ENCODE measurements around the gene MISP.

MISP gene

GRCh38 chr19:798415-799075 lies 47.6 kb downstream of the MISP start:
- DNase-seq, result no peak

DNA sequence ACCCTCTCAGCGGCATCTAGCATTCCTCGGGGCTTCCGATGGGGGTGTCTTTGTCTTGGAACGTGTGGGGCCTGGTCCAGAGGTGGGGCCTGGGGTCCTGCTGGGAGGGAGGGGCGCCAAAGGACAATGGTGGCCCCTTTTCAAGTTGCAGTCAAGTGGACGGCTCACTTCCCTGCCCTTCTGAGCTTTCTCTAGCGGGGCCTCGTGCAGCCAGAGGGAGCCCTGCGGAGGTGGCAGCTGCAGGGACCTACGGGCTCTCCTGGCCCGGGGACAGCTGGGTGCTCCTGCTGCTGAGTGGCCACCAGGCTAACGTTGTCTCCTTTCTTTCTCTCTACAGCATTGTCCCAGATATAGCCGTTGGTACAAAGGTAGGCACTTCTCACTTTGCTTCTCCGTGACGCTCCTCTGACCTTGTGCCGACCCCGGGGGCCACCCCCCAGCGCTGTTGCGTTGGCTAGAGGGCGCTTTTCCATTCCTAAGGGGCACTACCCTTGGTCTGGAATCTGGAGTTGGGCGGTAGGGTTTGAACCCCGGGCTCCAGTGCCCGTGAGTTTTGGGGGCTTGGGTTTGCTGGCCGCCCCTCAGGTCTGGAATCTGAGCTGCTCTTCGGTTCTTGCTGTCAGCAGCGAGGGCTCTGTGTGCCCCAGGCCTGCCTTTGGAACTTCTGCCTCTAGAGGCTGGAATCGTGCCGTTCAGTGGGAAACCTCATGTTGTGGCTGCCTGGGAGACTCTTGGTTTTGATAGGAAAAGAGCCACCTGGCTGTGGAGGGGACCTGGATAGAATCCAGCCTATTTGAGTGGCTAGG lies 48.4 kb downstream of the MISP start:
- peak; percentile 61 for DNase-seq

- DNase-seq, result no peak
These were observed 49.6 kb downstream of the MISP start for GRCh38 chr19:800360-801029.

DNA sequence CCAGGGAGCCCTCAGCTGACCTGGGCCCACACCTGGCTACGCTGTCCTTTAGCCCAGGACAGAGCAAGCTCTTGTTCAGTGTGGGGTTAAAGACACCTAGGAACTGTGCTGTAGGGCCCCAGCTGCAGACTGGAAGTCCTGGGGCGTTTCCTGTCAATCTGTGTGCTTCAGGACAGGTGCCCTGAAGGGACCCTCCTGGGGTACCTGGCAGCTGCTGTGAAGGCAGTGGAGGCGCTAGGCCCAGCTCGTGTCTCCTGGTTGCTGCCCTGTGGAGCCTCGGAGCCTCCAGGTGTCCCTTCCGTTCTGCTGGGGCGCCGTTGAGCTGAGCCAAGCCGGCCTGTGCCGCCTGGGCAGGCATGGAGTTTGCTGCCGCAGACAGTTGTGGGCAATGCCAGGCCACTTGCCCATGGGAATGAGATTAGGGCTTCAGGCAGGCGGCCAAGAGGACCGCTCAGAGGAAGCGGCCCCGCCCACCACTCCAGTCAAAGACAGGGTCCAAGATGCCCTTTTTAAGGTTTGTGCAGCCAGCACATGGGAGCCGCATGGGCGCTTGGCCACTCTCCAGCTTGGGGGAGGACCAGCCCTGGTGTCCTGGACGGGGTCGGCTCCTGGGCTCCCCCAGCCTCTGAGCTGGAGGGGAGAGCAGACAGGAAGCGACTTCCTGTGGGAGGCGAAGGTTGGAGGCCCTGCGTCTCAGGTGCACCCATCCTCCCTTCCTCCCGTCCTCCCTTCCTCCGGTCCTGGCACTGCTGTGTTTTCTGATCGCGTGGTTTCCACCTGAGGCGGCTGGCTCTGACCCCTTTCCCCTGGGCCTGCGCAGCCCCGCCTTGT lies 50.3 kb downstream of the MISP start:
- peak; percentile 45 for DNase-seq

- DNase-seq, result no peak
These were observed 51.1 kb downstream of the MISP start for GRCh38 chr19:801861-802497.

DNA sequence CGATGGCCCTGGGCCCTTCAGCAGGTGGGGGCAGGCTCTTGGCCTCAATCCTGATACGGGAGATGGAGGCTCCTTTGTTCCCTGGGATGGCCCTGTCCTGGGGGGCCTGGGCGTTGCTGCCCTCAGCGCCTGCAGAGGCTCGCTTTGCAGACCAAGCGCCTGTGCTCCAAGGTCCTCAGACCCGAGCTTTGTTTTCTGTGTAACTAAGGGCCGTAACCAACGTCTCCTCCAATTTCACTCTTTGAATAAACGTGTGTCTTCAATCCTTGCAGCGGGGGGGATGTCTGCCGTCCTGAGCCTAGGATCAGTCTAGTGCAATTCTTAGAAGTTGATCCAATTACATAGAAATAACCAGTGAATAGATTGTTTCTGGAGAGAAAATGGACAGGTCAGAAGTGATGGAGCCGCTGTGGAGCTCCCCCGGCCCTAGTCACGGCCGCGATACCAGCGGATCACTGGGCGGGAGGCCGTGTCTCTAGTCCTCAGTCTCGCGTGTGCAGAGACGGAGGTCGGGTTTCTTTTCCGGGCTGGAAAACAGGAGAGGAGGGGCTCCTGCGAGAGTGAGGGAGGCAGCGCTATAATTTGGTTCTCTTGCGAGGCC lies 51.7 kb downstream of the MISP start:
- no peak for DNase-seq

DNA sequence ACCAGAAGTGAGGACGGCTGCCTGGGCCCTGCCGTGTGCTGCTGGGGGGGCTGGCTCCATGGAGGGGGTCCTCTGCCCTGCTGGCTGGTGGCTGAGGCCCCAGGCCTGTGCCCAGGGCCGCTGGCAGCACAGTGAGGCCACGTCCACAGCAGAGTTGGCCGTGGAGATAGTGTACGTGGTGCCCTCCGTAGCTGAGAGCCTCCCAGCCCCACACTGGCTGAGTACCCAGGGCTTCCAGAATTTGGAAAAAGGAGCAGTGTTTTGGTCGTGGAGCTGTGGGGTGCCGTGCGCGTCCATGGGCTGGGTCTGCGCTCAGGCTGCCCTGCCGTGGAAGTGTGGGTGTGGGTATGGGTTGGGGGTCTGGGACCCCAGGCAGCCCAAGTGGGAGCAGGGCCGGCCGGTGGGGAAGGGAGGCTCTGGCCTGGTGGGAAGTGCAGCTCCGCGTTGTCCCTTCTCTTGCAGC lies 52.2 kb downstream of the MISP start:
- DNase-seq, result no peak

GRCh38 chr19:803686-804418 lies 52.9 kb downstream of the MISP start:
- DNase-seq, result no peak

DNA sequence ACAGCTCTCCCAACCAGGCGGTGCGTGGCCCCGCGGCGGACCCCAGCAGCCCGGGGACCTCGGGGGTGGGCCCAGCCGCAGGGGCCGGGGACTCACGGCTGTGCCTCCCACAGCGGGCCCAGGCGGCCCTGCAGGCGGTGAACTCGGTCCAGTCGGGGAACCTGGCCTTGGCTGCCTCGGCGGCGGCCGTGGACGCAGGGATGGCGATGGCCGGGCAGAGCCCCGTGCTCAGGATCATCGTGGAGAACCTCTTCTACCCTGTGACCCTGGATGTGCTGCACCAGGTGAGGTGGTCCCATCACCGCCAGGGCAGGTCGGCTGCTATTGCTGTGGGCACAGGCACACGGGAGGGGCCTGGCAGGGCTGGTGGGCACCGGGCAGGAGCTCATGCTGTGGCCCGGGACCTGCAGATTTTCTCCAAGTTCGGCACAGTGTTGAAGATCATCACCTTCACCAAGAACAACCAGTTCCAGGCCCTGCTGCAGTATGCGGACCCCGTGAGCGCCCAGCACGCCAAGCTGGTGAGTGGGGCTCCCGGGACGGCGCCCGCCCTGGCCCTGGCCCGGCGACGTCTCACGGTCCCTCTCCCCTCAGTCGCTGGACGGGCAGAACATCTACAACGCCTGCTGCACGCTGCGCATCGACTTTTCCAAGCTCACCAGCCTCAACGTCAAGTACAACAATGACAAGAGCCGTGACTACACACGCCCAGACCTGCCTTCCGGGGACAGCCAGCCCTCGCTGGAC lies 53.7 kb downstream of the MISP start:
- DNase-seq, result no peak

DNA sequence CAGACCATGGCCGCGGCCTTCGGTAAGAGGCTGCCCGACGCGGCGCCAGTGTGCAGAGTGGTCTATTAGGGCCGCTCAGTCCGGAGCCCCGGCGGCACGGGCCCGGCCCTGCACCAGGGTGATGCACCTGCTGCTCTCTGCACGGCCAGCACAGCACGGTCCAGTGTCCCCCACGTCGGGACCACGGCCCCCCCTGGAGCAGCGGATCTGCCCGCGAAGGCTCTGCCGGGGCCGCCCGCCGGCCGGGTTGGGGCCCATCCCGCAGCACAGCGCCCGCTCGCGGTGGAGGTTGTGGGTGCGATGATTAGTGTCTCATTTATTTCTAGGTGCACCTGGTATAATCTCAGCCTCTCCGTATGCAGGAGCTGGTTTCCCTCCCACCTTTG lies 54.2 kb downstream of the MISP start:
- DNase-seq, result no peak

DNA sequence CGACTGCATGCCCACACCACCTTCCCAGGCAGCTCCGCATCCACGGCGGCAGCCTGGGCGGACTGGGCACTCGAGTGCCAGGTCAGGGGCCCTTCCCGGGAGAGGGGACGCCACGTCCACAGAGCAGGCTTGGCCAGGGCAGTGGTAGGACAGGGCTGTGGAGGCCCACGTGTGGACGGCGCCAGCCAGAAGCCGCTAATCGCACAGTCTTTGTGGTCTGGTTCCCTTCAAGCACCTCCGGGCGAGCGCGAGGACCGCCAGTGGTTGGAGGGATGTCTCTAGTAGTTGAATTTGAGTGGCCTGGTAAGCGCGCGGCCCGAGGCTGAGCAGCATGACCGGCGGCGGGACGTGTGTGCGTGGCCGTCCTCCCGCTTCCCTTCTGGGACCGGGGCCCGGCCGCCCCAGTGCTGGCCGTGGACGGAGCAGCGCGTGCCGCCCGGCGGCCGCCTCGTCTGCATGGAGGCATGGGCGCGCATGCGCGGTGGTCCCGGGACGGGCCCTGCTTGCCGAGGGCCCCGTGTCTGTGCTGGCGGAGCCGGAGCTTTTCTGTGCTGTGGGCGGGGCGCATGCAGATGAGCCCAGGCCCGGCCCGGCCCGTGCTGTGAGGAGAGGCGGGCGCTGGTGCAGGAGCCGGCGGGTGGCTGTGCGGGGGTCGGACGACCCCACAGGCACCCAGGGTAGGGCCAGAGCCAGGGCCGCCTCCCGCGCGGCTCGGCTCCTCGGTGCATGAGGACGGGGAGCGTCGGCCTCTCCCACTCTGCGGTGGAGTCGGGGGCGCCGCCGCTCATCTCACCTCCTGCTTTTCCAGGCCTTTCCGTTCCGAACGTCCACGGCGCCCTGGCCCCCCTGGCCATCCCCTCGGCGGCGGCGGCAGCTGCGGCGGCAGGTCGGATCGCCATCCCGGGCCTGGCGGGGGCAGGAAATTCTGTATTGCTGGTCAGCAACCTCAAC lies 55.0 kb downstream of the MISP start:
- DNase-seq, result no peak

GRCh38 chr19:806815-807421 lies 56.0 kb downstream of the MISP start:
- DNase-seq, result no peak

- no peak for DNase-seq
These were observed 56.9 kb downstream of the MISP start for GRCh38 chr19:807627-808422.

DNA sequence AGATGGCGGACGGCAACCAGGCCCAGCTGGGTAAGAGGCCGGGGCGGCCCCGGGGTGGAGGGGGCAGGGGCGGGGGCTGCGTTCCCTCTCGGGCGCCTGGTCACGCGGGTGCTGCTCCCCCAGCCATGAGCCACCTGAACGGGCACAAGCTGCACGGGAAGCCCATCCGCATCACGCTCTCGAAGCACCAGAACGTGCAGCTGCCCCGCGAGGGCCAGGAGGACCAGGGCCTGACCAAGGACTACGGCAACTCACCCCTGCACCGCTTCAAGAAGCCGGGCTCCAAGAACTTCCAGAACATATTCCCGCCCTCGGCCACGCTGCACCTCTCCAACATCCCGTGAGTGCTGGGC lies 57.5 kb downstream of the MISP start:
- DNase-seq, result no peak

DNA sequence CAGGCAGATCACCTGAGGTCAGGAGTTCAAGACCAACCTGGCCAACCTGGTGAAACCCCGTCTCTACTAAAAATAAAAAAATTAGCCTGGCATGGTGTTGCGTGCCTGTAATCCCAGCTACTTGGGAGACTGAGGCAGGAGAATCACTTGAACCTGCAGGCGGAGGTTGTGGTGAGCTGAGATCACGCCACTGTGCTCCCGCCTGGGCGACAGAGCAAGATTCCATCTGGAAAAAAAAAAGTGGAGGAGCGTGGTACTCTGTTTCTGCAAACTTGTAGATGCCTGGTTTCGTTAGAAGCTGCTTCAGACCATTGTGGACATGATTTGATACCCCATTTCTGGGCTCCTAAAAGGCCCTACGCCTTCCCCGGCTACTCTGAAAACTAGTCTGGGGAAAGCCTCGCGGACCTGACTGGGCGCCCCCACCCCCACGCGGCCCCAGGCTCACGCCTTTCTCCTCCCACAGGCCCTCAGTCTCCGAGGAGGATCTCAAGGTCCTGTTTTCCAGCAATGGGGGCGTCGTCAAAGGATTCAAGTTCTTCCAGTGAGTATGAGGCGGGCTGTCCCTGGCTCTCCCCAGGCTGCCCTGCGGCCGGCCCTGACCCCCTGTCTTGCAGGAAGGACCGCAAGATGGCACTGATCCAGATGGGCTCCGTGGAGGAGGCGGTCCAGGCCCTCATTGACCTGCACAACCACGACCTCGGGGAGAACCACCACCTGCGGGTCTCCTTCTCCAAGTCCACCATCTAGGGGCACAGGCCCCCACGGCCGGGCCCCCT lies 59.4 kb downstream of the MISP start:
- no peak for DNase-seq

- DNase-seq, result no peak
These were observed 60.1 kb downstream of the MISP start for GRCh38 chr19:810883-811489.

GRCh38 chr19:811506-812048 lies 60.7 kb downstream of the MISP start:
- DNase-seq, result no peak

All from EL (cell line).